Naive thymus-derived CD8-positive, alpha-beta T cell (primary cell): ENCODE measurements around the gene CEP97. TPM values are rescaled to one million over a fixed set of nuclear protein-coding genes. Genes with fewer than 3 reads are reported as not detected.
A peak's percentile ranks its signal among the peaks of the same experiment; 100 is the strongest.

ENCODE experiments used
- ATAC-seq, 2 donors: fragments of 150-1000 bp; cut with Tn5 transposase in 1 of 2; sonication (Bioruptor Pico), chemical (Tn5 transposase) in 1 of 2; 1 replicate in 1 of 2; 2 replicates in 1 of 2; pipeline ENCODE4 v1.10.0; 2021; ENCODE audit warnings: mild to moderate bottlenecking in 2 of 2, moderate library complexity in 2 of 2
- POLR2A ChIA-PET: fragments of 350-600 bp; sonication (Branson Sonifier 250); formaldehyde crosslinking; loops from one replicate; lab custom pipeline; 2021; ENCODE audit warnings: antibody characterized with exemption; lab: Charles Lee
- DNase-seq, 10 donors: peaks; one replicate each; pipeline versions ENCODE4 v3.0.0 to v3.0.0-alpha.2; 2020 to 2022
- H3K27ac Mint-ChIP-seq, 10 donors: one replicate each; pipeline ENCODE4 v1.8.0; 2020 to 2022; ENCODE audit warnings: mild to moderate bottlenecking in 10 of 10, mixed read lengths in 10 of 10, moderate library complexity in 4 of 10, inconsistent platforms in 1 of 10
- H3K27me3 Mint-ChIP-seq, 5 donors: one replicate each; pipeline ENCODE4 v1.8.0; 2021 to 2022; ENCODE audit warnings: mixed read lengths in 5 of 5
- H3K36me3 Mint-ChIP-seq, 3 donors: one replicate each; pipeline ENCODE4 v1.8.0; 2020 to 2022; ENCODE audit warnings: mixed read lengths in 3 of 3, mild to moderate bottlenecking in 2 of 3, inconsistent platforms in 1 of 3
- H3K4me1 Mint-ChIP-seq, 4 donors: one replicate each; pipeline ENCODE4 v1.8.0; 2021 to 2022; ENCODE audit warnings: mixed read lengths in 4 of 4
- H3K4me3 Mint-ChIP-seq, 10 donors: one replicate each; pipeline ENCODE4 v1.8.0; 2020 to 2022; ENCODE audit warnings: mild to moderate bottlenecking in 10 of 10, mixed read lengths in 10 of 10, moderate library complexity in 6 of 10, inconsistent platforms in 1 of 10
- H3K9me3 Mint-ChIP-seq, 9 donors: one replicate each; pipeline ENCODE4 v1.8.0; 2020 to 2022; ENCODE audit warnings: mixed read lengths in 9 of 9, mild to moderate bottlenecking in 3 of 9, inconsistent platforms in 1 of 9, moderate library complexity in 1 of 9
- polyA plus RNA-seq, 3 donors: library from polyadenylated mRNA; unstranded; fragments of 300-500 nt; fragmentation: Illumina TruSeq; gene quantifications; one replicate each; pipeline ENCODE4 v1.2.3, GENCODE V29; 2021
- total RNA-seq, 8 experiments: library from RNA in 2 of 8; stranded (reverse) in 2 of 8; gene quantifications; one replicate each; pipeline ENCODE4 v1.2.3 and lab custom pipeline; 2021 to 2026

The CEP97 gene
- total and polyA plus RNA-seq, 5 experiments from 2014 or later: 1.8 to 10.5 (median 5.3) TPM

- peak overlapping the region; percentile 65 to 90 (median 83) for H3K27ac Mint-ChIP-seq
- H3K4me3 Mint-ChIP-seq: peak overlapping the region in 8 of 10 donors; percentile 12 to 66 (median 46)
- DNase-seq (peak in 9 of 10 donors; percentile 20 to 67 (median 45)), ATAC-seq (peak; percentile 77 to 83)
- H3K4me1 Mint-ChIP-seq: peaks cover 8 to 43% (median 38%) of the 10 kb centered on the region in 4 donors
- no peaks in the 10 kb centered on the region for H3K9me3 Mint-ChIP-seq
- H3K27me3 Mint-ChIP-seq: no peaks in the 10 kb centered on the region
- POLR2A ChIA-PET: interaction anchor here (0.5 to 4.1 kb wide), 5 partner anchors 40 to 416 kb away, joined by 3 to 20 read pairs (median 5); partner anchors contain the start of gene NFKBIZ
- H3K36me3 Mint-ChIP-seq: peaks cover 0 to 39% (median 11%) of the 10 kb centered on the region in 3 donors
These were observed 85.0 kb downstream of the CEP97 start for GRCh38 chr3:101809178-101810021.

DNA sequence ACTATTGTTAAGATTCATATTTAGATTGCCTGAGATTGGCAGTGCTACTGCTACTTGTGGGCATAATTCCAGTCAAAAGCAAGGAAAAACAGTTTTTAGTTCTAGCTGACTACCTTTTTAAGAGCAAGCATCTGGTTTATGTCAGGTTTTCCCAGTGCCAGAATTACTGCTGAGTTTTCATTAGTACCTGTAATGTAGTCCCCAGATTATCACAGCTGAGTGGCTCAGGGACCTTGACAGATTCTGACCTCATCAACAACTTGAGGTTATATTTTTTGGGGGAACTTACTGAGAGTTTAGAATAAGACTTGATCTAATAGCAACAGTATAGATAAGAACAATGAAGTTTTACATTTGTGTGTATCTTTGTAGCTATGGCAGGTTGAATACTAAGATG, 85.6 kb downstream of the CEP97 start:
- POLR2A ChIA-PET: interaction anchor here (1.4 to 4.1 kb wide), 2 partner anchors 39 to 270 kb away, joined by 3 to 20 read pairs; partner anchors contain the start of gene NFKBIZ
- H3K36me3 Mint-ChIP-seq: peaks cover 0 to 34% (median 11%) of the 10 kb centered on the region in 3 donors
- peak; percentile 41 to 43 for ATAC-seq
- peak overlapping the region in 2 of 10 donors; percentile 42 to 51 for H3K4me3 Mint-ChIP-seq
- H3K9me3 Mint-ChIP-seq: no peaks in the 10 kb centered on the region
- H3K27ac Mint-ChIP-seq: peak overlapping the region; percentile 65 to 90 (median 78)
- peaks cover 12 to 46% (median 38%) of the 10 kb centered on the region in 4 donors for H3K4me1 Mint-ChIP-seq
- DNase-seq: no peak
- H3K27me3 Mint-ChIP-seq: no peaks in the 10 kb centered on the region

GRCh38 chr3:101811875-101812274, 87.5 kb downstream of the CEP97 start:
- ATAC-seq: no peak

DNA sequence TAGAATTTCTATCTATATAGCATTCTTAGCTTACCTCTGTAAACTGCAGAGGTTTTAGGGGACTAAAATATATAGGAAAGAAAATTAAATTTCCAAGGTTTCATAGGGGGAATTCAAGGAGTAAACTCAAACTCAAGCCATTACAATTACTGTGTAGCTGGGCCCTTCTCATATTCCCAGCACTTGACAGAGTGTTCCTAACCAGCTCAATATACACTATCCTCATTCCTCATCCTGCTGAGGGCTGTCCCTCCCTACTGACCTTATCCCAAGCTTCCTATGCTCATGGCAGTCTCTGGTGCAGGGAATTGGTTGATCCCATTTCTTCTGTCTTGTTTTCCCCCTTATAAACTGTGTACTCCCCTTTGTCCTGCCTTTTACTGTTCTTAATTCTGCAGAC, 88.5 kb downstream of the CEP97 start:
- no peak for ATAC-seq

More at GRCh38 chr3:101811875-101812274, 87.5 kb downstream of the CEP97 start:
- no peaks in the 10 kb centered on the region for H3K27me3 Mint-ChIP-seq
- no peak overlapping the region for H3K4me3 Mint-ChIP-seq
- POLR2A ChIA-PET: interaction anchor here (0.6 to 4.1 kb wide), 4 partner anchors 38 to 434 kb away, joined by 5 to 20 read pairs (median 5); partner anchors contain the start of gene NFKBIZ
- H3K9me3 Mint-ChIP-seq: no peaks in the 10 kb centered on the region
- peaks cover 0 to 28% (median 15%) of the 10 kb centered on the region in 3 donors for H3K36me3 Mint-ChIP-seq
- H3K27ac Mint-ChIP-seq: peak overlapping the region in 2 of 10 donors; percentile 29 to 56
- DNase-seq: no peak
- peaks cover 14 to 52% (median 47%) of the 10 kb centered on the region in 4 donors for H3K4me1 Mint-ChIP-seq

GRCh38 chr3:101813817-101814440, 89.5 kb downstream of the CEP97 start:
- ATAC-seq (no peak), DNase-seq (peak in 3 of 10 donors; percentile 38 to 49 (median 40))
- H3K27me3 Mint-ChIP-seq: no peaks in the 10 kb centered on the region
- H3K4me1 Mint-ChIP-seq: peaks cover 12 to 64% (median 51%) of the 10 kb centered on the region in 4 donors
- H3K27ac Mint-ChIP-seq: peak overlapping the region in 6 of 10 donors; percentile 4 to 57 (median 22)
- H3K9me3 Mint-ChIP-seq: no peaks in the 10 kb centered on the region
- peaks cover 0 to 37% (median 22%) of the 10 kb centered on the region in 3 donors for H3K36me3 Mint-ChIP-seq
- POLR2A ChIA-PET: interaction anchor here (0.7 to 1.5 kb wide), 4 partner anchors 24 to 415 kb away, joined by 3 to 9 read pairs (median 6); partner anchors contain the start of gene NFKBIZ
- H3K4me3 Mint-ChIP-seq: no peak overlapping the region

More for the DNA sequence above, 88.5 kb downstream of the CEP97 start:
- POLR2A ChIA-PET: interaction anchor here (0.5 to 4.1 kb wide), 3 partner anchors 37 to 716 kb away, joined by 4 to 20 read pairs (median 5); partner anchors contain the start of gene NFKBIZ
- H3K27ac Mint-ChIP-seq: peak overlapping the region in 2 of 10 donors; percentile 13 to 65
- no peaks in the 10 kb centered on the region for H3K9me3 Mint-ChIP-seq
- H3K4me3 Mint-ChIP-seq: no peak overlapping the region
- no peaks in the 10 kb centered on the region for H3K27me3 Mint-ChIP-seq
- no peak for DNase-seq
- H3K36me3 Mint-ChIP-seq: peaks cover 0 to 31% (median 21%) of the 10 kb centered on the region in 3 donors
- peaks cover 14 to 59% (median 51%) of the 10 kb centered on the region in 4 donors for H3K4me1 Mint-ChIP-seq

- ATAC-seq: peak; percentile 58 to 73
- DNase-seq: peak in 1 of 10 donors; percentile 19
- Mint-ChIP-seq H3K4me1 (peaks cover 12 to 62% (median 46%) of the 10 kb centered on the region in 4 donors), H3K27me3 (no peaks in the 10 kb centered on the region), H3K27ac (peak overlapping the region in 7 of 10 donors; percentile 7 to 87 (median 61)), H3K4me3 (peak overlapping the region in 1 of 10 donors; percentile 26), H3K36me3 (peaks cover 0 to 42% (median 24%) of the 10 kb centered on the region in 3 donors), H3K9me3 (no peaks in the 10 kb centered on the region)
- POLR2A ChIA-PET: interaction anchor here (0.7 to 1.5 kb wide), 4 partner anchors 35 to 414 kb away, joined by 3 to 9 read pairs (median 6); partner anchors contain the start of gene NFKBIZ
These were observed 90.4 kb downstream of the CEP97 start for GRCh38 chr3:101814835-101815234.

DNA sequence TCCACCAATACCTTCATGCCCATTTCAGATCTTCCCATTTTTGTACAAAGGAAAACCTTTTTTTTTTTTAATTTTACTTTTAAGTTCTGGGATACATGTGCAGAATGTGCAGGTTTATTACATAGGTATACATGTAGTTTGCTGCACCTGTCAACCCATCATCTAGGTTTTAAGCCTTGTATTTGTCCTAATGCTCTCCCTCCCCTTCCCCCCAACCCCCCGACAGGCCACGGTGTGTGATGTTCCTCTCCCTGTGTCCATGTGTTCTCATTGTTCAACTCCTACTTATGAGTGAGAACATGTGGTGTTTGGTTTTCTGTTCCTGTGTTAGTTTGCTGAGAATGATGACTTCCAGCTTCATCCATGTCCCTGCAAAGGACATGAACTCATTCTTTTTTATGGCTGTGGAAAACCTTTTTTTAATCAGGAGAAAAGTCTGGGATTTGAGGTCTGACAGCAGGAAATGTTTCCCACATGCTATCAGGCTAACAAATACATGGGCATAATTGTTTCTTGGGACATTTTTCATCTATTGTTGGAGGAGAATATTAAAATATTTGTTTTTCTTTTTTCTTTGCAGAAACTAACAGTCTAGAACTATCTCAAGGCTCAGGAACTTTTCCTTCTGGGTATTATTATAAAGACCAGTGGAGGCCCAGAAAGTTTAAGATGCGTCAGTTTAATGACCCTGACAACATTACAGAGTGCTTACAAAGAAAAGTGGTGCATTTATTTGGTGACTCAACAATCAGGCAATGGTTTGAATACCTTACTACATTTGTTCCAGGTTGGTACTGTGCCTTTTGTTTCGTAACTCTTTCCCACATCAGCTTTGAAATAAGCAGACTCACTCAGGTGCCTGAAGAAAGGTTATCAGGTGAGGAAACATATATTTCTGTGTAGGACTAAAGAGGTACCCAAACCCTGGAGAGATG, 92.1 kb downstream of the CEP97 start:
- no peaks in the 10 kb centered on the region for H3K27me3 Mint-ChIP-seq
- peaks cover 0 to 46% (median 22%) of the 10 kb centered on the region in 3 donors for H3K36me3 Mint-ChIP-seq
- POLR2A ChIA-PET: interaction anchor here (2.4 kb wide), 1 partner anchor 33 kb away, joined by 9 read pairs; the partner anchor contains the start of gene NFKBIZ
- peak overlapping the region in 7 of 10 donors; percentile 9 to 81 (median 54) for H3K27ac Mint-ChIP-seq
- ATAC-seq (no peak), DNase-seq (no peak)
- H3K4me1 Mint-ChIP-seq: peaks cover 9 to 53% (median 34%) of the 10 kb centered on the region in 4 donors
- no peaks in the 10 kb centered on the region for H3K9me3 Mint-ChIP-seq
- no peak overlapping the region for H3K4me3 Mint-ChIP-seq

DNA sequence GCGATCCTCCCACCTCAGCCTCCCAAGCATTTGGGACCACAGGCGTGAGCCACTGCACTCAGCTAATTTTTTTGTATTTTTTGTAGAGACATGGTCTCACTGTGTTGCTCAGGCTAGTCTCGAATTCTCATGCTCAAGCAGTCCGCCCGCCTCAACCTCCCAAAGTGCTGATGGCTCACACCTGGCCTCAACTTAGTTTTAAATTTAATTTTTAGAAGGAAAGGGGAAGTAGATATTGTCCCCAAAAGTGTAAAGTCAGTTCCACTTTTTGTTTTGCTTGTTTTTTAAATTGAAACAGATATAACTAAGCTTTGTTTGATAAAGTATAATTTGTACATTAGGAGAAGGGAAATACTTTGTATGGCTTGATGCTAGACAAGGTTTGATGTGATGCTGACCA, 93.6 kb downstream of the CEP97 start:
- peak overlapping the region in 4 of 10 donors; percentile 13 to 79 (median 50) for H3K27ac Mint-ChIP-seq
- H3K4me3 Mint-ChIP-seq: peak overlapping the region in 1 of 10 donors; percentile 29
- H3K9me3 Mint-ChIP-seq: no peaks in the 10 kb centered on the region
- peaks cover 0 to 53% (median 34%) of the 10 kb centered on the region in 3 donors for H3K36me3 Mint-ChIP-seq
- ATAC-seq (no peak), DNase-seq (no peak)
- peaks cover 13 to 54% (median 40%) of the 10 kb centered on the region in 4 donors for H3K4me1 Mint-ChIP-seq
- POLR2A ChIA-PET: interaction anchor here (1.2 to 2.4 kb wide), 2 partner anchors 9 to 32 kb away, joined by 5 to 9 read pairs; partner anchors contain the start of gene NFKBIZ
- no peaks in the 10 kb centered on the region for H3K27me3 Mint-ChIP-seq

GRCh38 chr3:101819649-101820206, 95.3 kb downstream of the CEP97 start:
- ATAC-seq: no peak
- H3K4me1 Mint-ChIP-seq: peaks cover 12 to 46% (median 37%) of the 10 kb centered on the region in 4 donors

More at GRCh38 chr3:101819649-101820206, 95.3 kb downstream of the CEP97 start:
- Mint-ChIP-seq H3K4me3 (no peak overlapping the region), H3K36me3 (peaks cover 0 to 58% (median 38%) of the 10 kb centered on the region in 3 donors), H3K27ac (peak overlapping the region in 5 of 10 donors; percentile 2 to 68 (median 57)), H3K27me3 (no peaks in the 10 kb centered on the region), H3K9me3 (no peaks in the 10 kb centered on the region)
- DNase-seq: no peak
- POLR2A ChIA-PET: no interaction called here
